Measurements from ENCODE around the gene OR10G3. TPM values are rescaled to one million over a fixed set of nuclear protein-coding genes. Genes with fewer than 3 reads are reported as not detected.
A peak's percentile ranks its signal among the peaks of the same experiment; 100 is the strongest.
"Not testable (repeated sequence)": the region's sequence is repeated elsewhere in the genome, so short reads cannot be mapped to it uniquely, and the experiment has no call there.

OR10G3 gene
- total RNA-seq (2014; rRNA removed; shearing (Covaris generic)), result not detected in 2 replicates

DNA sequence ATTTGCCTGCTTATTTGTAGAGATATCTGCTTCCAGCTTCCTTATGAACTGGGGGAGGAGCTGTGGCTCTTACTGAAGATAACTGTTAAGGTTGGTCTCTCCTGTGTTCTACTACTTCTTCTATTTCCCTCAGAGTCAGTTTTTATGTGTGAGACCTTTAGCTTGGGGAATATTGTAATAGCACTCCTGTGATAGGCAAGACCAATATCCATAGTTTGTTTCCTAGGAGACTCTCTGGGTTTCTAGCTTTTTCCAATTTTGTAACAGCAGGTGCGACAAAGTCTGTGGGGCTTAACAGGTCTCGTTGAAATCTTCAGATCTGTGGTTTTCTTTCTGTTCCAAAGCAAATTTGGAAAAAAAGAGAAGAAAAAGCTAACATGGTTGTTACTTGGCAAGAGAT, at the start of gene OR10G3:
Gene OR10G3, minus strand, starts transcription at position 101 of the 400 bp plus-strand sequence. CDS start 9,332 bp downstream, outside the sequence.
- no peak for DNase-seq (ENCODE audit: low spot score)

- no peak for DNase-seq (ENCODE audit: low spot score)
Measured at GRCh38 chr14:21626491-21627230, 46.8 kb upstream of the OR10G3 start.

GRCh38 chr14:21617614-21618013, 37.7 kb upstream of the OR10G3 start:
- DNase-seq (ENCODE audit: low spot score), result no peak

GRCh38 chr14:21614240-21614639, 34.4 kb upstream of the OR10G3 start:
- DNase-seq (ENCODE audit: low spot score), result no peak

- DNase-seq (ENCODE audit: low spot score), result no peak
Measured at GRCh38 chr14:21612324-21612723, 32.4 kb upstream of the OR10G3 start.

- DNase-seq (ENCODE audit: low spot score), result not testable (repeated sequence)
Measured at GRCh38 chr14:21602181-21602580, 22.3 kb upstream of the OR10G3 start.

- no peak for DNase-seq (ENCODE audit: low spot score)
Measured at GRCh38 chr14:21589317-21589716, 9.4 kb upstream of the OR10G3 start.

GRCh38 chr14:21575661-21576060, 4.2 kb downstream of the OR10G3 start:
- no peak for DNase-seq (ENCODE audit: low spot score)

- no peak for DNase-seq (ENCODE audit: low spot score)
Measured at GRCh38 chr14:21572604-21573003, 7.3 kb downstream of the OR10G3 start.

- no peak for DNase-seq (ENCODE audit: low spot score)
Measured at GRCh38 chr14:21558703-21559170, 21.1 kb downstream of the OR10G3 start.

DNA sequence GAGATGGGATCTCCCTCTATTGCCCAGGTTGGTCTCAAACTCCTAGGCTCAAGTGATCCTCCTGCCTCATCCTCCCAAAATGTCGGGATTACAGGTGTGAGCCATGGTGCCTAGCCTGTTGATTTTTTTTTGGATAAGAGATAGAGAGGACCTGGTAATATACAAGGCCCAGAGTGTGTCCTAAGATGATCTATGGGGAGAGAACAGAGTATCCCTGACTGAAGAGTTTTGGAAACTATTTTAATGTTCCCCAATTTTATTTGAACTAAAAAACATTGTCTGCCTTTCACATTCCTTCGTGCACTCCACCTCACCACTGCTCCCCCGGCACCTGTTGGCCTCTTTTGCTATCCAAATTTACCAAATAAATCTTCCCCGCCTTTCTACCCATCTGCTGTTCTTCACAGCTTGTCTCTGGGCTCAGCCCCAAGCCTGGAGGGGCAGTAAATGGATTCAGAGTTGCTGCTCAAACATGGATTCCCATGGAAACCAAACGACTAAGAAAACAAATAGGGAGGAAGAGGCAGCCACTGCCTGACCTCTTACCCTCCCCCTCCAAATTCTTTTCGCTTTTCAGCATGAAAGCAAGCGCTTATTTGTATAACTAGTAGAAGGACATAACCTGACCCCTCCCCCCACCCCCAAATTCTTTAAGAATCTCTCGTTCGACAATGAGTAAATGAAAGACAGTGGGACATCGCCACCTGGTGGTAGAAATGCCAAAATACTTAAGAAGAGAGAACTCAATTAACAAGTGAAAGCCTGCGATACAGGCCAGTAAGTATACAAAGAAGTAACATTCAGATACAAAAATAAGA, 22.6 kb downstream of the OR10G3 start:
- peak; percentile 71 for DNase-seq (ENCODE audit: low spot score)

DNA sequence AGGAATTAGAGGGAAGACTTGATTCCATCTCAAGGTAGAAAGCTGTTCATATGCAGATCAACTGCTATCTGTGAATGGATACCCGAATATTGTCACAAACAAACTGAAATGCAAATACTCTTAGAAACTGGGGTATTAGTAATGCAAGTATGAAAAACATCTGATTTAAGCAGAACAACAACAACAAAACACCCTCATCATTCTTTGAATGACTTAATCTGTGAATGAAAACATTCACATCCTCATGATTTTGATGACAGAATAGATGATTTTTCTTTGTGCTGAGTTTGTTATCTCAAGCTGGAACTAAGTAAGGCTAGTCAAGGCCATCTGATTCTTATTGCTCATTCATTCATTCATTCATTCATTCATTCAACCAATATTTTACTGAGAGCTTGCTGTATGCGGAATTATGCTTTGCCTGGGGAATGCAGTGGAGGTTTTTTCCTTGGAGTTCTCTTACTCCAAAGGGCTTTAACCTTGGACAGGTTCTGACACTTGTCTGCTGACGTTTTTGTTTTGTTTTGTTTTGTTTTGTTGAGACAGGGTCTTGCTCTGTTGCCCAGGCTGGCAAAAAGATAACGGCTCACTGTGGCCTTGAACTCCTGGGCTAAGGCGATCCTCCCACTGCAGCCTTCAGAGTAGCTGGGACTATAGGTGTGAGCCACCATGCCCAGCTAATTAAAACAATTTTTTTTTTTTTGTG, 23.3 kb downstream of the OR10G3 start:
- DNase-seq (ENCODE audit: low spot score), result no peak

DNA sequence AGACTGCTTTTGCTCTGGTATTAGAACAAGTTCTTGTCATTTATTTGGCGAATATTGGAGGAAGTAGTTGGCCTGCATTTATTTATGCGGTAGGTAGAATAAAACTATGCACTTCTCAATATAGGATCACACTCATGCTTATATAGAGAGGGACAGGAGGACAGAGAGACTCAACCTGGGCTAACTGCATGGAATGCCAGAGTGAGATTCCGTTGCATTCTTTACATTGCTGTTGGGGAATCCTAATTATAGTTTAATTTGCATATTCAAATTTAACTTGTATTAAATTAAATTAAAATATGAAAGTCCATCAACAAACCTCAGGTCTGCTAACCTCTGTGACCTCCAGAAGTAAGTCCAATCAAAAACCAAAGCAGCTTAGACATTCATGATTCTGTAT, 26.6 kb downstream of the OR10G3 start:
- DNase-seq (ENCODE audit: low spot score), result no peak

GRCh38 chr14:21544588-21544987, 35.3 kb downstream of the OR10G3 start:
- not testable (repeated sequence) for DNase-seq (ENCODE audit: low spot score)

DNA sequence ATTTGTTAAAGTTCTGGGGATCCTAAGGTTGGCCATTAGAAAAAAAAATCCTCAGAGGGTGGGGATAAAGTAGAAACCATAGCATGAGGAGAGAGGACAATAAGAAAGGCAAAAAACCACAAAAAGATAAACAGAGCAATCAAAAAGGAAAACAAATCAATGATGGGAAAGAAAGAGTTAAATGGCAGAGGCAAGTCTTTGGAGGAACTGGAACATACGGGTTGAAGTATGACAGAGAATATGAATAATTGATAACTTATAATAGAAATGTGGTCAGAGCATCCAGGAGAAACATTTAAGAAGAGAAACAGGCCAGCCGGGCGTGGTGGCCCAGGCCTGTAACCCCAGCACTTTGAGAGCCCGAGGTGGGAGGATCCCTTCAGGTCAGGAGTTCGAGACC, 35.9 kb downstream of the OR10G3 start:
- no peak for DNase-seq (ENCODE audit: low spot score)

DNA sequence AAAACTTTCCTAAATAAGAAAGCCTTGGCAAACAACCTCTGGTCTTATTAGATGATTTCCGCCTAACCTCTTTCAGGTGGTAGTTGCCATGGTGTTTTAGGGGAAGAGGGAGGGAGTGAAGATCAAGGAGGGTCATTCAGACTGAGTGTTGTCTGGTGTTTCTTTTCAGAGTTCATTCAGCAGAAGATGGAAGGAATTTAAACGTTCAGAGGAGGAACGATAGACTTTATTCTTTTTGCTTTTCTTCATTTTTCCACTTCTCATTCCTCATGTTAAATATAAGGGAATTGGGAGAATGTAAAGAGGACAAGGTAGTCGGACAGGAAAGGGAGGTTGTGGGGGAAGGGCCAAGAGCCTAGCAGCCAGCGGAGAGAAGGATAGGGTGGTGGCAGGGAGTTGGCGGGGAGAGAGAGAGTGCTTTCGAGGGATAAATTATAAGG, 36.3 kb downstream of the OR10G3 start:
- DNase-seq (ENCODE audit: low spot score), result no peak

- no peak for DNase-seq (ENCODE audit: low spot score)
Measured at GRCh38 chr14:21541413-21542074, 38.3 kb downstream of the OR10G3 start.

GRCh38 chr14:21539189-21539940, 40.5 kb downstream of the OR10G3 start:
- no peak for DNase-seq (ENCODE audit: low spot score)

DNA sequence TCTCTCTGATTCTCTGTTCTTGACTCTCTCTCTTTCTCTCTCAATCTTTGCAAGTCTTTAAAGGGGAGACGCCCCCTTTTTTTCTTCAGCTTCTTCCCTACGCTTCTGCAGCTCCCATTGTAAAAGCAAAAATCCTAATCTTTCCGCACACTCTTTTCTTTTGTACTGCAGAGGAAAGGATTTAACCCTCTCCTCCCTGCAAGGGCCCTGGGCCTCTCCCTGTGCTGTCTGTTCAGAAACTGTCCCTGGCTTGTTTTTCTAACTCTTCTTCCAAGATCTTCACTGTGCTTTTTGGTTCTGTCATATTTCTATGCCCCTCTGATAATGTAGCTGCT, 42.8 kb downstream of the OR10G3 start:
- no peak for DNase-seq (ENCODE audit: low spot score)

DNA sequence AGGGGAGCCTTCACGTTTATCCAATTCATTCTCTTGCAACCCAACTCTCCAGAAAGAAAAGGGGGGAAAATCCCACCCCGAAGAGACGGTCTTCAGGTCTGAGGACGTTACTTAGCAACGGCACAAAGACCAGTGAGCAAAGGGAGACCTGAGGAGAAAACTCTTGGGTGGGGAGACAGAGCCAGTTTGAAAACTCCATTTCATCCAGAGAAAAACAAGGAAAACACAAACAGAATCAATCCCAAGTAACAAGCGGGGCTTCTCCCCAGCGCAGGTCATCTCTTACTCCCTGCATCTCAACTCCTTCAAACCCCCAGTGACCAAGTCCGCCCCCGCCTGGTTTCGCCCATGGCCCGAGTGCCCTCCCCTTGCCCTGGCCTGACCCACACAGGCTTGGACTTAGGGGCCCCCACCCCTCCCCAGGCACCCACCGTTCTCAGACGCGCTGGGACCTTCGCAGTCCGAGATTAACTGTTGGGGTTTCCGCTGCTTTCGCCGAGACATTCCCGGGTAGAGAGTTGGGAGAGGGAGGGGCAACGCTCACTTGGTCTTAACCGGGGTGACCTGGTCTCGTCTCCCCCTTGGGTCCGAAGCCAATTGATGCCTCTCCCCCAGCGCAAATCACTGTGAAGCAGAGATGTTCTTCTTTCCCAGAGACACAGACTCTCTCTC, 43.3 kb downstream of the OR10G3 start:
- no peak for DNase-seq (ENCODE audit: low spot score)

All from A172 (cell line).